ENCODE measurements around the gene SYCP3. TPM values are rescaled to one million over a fixed set of nuclear protein-coding genes. Genes with fewer than 3 reads are reported as not detected.
A peak's percentile ranks its signal among the peaks of the same experiment; 100 is the strongest.

Gene SYCP3
- total RNA-seq, 4 donors from 2014 or later: 0.60 TPM; not detected in 3

DNA sequence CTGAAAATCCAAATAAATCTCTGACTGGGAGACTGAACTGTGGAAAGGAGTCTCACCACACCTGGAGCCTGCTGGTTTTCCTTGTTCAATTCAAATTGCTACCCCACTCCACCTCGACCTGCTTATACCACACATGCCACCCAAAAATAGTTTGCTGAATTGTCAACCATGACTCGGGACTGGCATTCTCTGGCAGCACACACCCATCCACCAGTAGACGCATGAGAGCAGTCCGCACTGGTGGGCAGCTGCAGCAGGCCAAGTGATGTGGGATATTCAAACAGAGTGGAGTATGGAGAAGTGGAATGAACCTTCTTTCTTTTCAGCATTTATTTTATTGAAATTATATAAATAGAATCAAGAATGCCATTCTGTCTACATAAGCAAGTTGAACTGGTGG, 38.7 kb upstream of the SYCP3 start:
- peak overlapping the region in 2 of 4 donors; percentile 27 to 57 for H3K27ac ChIP-seq
- 70 to 71% methylated on average over 4 of the region's 4 CpGs for WGBS, 2 donors
- no peak for DNase-seq (ENCODE audit: low spot score in 2 of 2)

DNA sequence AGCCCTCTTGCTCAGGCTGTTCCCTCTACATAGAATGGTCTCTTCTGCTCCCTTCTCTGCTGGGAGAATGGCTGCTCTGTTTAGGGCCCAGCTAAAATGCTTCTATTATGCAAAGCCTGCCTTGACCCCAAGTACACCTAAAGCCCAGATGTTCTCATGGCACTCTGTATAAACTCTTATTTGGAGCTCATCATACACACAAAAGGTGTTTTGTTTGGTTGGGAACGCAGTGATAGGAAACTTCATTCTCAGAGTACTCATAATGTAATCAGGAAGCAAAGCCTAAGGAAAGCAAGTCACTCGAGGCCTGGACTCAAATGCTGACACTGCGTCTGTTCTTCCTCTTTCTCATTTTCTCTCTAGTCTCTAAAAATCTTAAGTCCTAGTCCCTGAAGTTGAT, 38.2 kb upstream of the SYCP3 start:
- H3K9me3 ChIP-seq: no peaks in the 10 kb centered on the region
- H3K27me3 ChIP-seq: no peaks in the 10 kb centered on the region
- DNase-seq (ENCODE audit: low spot score in 2 of 2): no peak
- H3K27ac ChIP-seq: peak overlapping the region in 2 of 4 donors; percentile 27 to 57
- H3K36me3 ChIP-seq: peaks cover 0 to 7% (median 0%) of the 10 kb centered on the region in 3 donors
- no peak overlapping the region for H3K4me3 ChIP-seq
- peaks cover 0 to 28% (median 5%) of the 10 kb centered on the region in 4 donors for H3K4me1 ChIP-seq
- peak in 1 of 2 donors; percentile 29 for TF ChIP-seq EP300 (IDR thresholded peaks at IDR 0.05)
- TF ChIP-seq, protein P1, sequence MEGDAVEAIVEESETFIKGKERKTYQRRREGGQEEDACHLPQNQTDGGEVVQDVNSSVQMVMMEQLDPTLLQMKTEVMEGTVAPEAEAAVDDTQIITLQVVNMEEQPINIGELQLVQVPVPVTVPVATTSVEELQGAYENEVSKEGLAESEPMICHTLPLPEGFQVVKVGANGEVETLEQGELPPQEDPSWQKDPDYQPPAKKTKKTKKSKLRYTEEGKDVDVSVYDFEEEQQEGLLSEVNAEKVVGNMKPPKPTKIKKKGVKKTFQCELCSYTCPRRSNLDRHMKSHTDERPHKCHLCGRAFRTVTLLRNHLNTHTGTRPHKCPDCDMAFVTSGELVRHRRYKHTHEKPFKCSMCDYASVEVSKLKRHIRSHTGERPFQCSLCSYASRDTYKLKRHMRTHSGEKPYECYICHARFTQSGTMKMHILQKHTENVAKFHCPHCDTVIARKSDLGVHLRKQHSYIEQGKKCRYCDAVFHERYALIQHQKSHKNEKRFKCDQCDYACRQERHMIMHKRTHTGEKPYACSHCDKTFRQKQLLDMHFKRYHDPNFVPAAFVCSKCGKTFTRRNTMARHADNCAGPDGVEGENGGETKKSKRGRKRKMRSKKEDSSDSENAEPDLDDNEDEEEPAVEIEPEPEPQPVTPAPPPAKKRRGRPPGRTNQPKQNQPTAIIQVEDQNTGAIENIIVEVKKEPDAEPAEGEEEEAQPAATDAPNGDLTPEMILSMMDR (IDR thresholded peaks at IDR 0.05): no peak
- no peak for TF ChIP-seq POLR2A (IDR thresholded peaks at IDR 0.05)
- WGBS, 2 donors: 41 to 47% methylated on average over 3 of the region's 3 CpGs

More for the DNA sequence above, 38.7 kb upstream of the SYCP3 start:
- Histone ChIP-seq H3K4me1 (peaks cover 0 to 28% (median 5%) of the 10 kb centered on the region in 4 donors), H3K27me3 (no peaks in the 10 kb centered on the region), H3K36me3 (peaks cover 0 to 12% (median 0%) of the 10 kb centered on the region in 3 donors), H3K9me3 (no peaks in the 10 kb centered on the region), H3K4me3 (no peak overlapping the region)
- TF ChIP-seq POLR2A (IDR thresholded peaks at IDR 0.05) (no peak), EP300 (IDR thresholded peaks at IDR 0.05) (no peak)
- TF ChIP-seq, protein P1 (IDR thresholded peaks at IDR 0.05): no peak

DNA sequence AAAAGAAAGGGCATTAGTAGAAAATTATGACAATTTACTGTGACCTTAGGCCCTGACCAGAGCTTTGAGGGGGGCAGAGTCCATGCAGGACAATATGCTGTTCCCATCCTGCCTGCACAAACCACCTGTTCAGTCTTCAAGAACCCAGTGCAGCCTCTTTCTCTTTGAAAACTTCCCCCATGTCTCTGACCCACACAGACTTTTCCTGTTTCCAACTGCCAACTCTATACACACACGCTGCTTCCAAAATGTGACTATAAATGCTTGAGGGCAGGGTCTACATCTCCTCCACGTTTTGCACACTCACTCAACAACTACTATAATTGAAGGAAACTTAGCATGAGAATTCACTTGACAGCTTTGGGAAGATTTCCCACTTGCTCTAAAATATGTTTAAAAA, 36.6 kb upstream of the SYCP3 start:
- no peak for TF ChIP-seq EP300 (IDR thresholded peaks at IDR 0.05)
- TF ChIP-seq, protein P1 (IDR thresholded peaks at IDR 0.05): no peak
- TF ChIP-seq POLR2A (IDR thresholded peaks at IDR 0.05): no peak
- 60 to 65% methylated on average over 2 of the region's 2 CpGs for WGBS, 2 donors
- no peak for DNase-seq (ENCODE audit: low spot score in 2 of 2)

DNA sequence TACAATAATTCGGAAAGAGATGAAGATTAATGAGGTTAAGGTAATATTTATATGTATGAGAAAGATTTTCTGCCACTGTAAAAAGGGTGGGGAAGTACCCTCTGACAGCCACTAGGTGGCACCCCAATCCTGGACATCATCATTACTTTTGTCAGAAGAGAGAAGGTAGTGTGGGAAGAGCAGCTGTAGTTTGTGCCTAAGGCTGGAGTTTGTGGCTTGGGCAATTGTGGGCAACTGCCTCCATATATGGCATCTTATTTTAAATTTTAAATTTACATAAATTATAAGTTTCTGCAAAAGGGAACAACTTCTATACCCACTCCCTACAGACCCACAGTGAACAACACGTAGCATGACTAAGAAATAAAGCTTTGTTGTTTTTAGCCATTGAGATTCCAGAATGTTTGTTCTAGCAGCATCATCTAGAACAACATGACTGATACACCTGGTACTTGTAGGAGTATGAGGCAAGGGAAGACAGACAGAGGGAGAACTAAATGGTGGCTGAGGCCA, 34.4 kb upstream of the SYCP3 start:
- no peak overlapping the region for H3K4me3 ChIP-seq
- H3K9me3 ChIP-seq: no peaks in the 10 kb centered on the region
- no peak overlapping the region for H3K27ac ChIP-seq
- peaks cover 0 to 16% (median 5%) of the 10 kb centered on the region in 4 donors for H3K4me1 ChIP-seq
- TF ChIP-seq, protein P1 (IDR thresholded peaks at IDR 0.05): peak; percentile 85 to 91 (median 88)
- TF ChIP-seq EP300 (IDR thresholded peaks at IDR 0.05) (peak in 1 of 2 donors; percentile 51), POLR2A (IDR thresholded peaks at IDR 0.05) (no peak)
- peak; percentile 36 to 56 for DNase-seq (ENCODE audit: low spot score in 2 of 2)
- H3K27me3 ChIP-seq: no peaks in the 10 kb centered on the region
- peaks cover 0 to 27% (median 3%) of the 10 kb centered on the region in 3 donors for H3K36me3 ChIP-seq
- 46% methylated on average over 2 of the region's 2 CpGs for WGBS, 2 donors

More for the DNA sequence above, 36.6 kb upstream of the SYCP3 start:
- peaks cover 0 to 14% (median 0%) of the 10 kb centered on the region in 3 donors for H3K36me3 ChIP-seq
- no peaks in the 10 kb centered on the region for H3K27me3 ChIP-seq
- no peak overlapping the region for H3K4me3 ChIP-seq
- peaks cover 0 to 24% (median 5%) of the 10 kb centered on the region in 4 donors for H3K4me1 ChIP-seq
- no peak overlapping the region for H3K27ac ChIP-seq
- no peaks in the 10 kb centered on the region for H3K9me3 ChIP-seq

DNA sequence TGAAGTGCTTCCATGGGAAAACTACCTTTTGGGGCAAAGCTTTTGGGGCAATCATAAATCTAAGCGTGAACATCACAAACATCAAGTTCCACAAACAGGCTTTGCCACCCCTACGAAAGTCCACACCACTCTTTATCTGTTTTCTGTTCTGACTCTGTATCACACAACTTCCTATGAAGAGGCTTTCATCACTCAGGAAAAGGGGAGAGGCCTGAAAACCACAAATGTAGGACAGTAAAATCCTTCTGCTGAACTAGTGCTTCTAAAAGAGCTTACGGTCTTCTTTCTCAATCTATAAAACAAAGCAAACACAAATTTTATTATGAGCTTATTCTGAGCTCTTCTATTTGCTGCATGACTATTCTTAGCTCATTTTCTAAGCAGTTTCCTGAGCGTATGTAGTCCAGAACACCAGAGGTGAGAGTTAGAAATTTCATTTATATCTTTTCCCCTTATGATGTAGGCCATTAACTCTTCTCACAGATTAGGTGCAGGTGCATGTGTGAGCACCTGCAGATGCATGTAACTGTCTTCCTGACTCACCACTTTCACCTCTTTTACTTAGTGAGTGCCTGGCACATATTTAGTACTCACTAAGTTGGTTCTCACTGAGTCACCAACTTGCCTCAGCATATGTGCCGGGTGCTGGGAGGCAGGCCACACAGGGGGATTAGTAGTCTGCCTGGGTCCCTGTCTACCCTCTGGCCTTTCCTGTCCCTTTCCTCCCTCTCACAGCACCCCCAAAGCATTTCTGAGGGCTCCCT, 32.9 kb upstream of the SYCP3 start:
- no peak for DNase-seq (ENCODE audit: low spot score in 2 of 2)
- H3K36me3 ChIP-seq: peaks cover 0 to 40% (median 3%) of the 10 kb centered on the region in 3 donors
- WGBS, 2 donors: 83 to 86% methylated on average over 5 of the region's 5 CpGs

More for the DNA sequence above, 32.9 kb upstream of the SYCP3 start:
- Histone ChIP-seq H3K27me3 (no peaks in the 10 kb centered on the region), H3K4me1 (peaks cover 0 to 6% (median 2%) of the 10 kb centered on the region in 4 donors), H3K4me3 (no peak overlapping the region), H3K27ac (no peak overlapping the region), H3K9me3 (no peaks in the 10 kb centered on the region)
- TF ChIP-seq POLR2A (IDR thresholded peaks at IDR 0.05) (no peak), EP300 (IDR thresholded peaks at IDR 0.05) (peak in 1 of 2 donors; percentile 27)

Measured in tibial nerve (tissue), 4 donors.